ENCODE results near the gene HEXIM2.

The HEXIM2 gene

GRCh38 chr17:45128989-45129388, 32.7 kb upstream of the HEXIM2 start:
- H3K36me3 ChIP-seq (ENCODE audit: insufficient read depth, insufficient read length, low read length), result peaks cover 22% of the 10 kb centered on the region
- peaks cover 2% of the 10 kb centered on the region; the same call in 1 of the 2 replicates for H3K9me3 ChIP-seq (ENCODE audit: insufficient read depth, low read length)
- no peak overlapping the region for H3K4me3 ChIP-seq (ENCODE audit: insufficient read length, low read depth)
- TF ChIP-seq YY1 (IDR thresholded peaks at IDR 0.05; ENCODE audit: insufficient read depth, insufficient read length) (no peak), SUZ12 (IDR thresholded peaks at IDR 0.05; ENCODE audit: extremely low read depth, insufficient read depth, insufficient read length) (no peak), ZNF274 (IDR thresholded peaks at IDR 0.05; ENCODE audit: low read depth, low read length) (no peak)
- H3K27me3 ChIP-seq (ENCODE audit: insufficient read depth, insufficient read length), result no peaks in the 10 kb centered on the region
- H3K9ac ChIP-seq (ENCODE audit: insufficient read length, low read depth), result no peak overlapping the region
- DNase-seq (ENCODE audit: low read depth, low spot score), result no peak
- peaks cover 42% of the 10 kb centered on the region for H3K4me1 ChIP-seq (ENCODE audit: insufficient read depth, insufficient read length)

DNA sequence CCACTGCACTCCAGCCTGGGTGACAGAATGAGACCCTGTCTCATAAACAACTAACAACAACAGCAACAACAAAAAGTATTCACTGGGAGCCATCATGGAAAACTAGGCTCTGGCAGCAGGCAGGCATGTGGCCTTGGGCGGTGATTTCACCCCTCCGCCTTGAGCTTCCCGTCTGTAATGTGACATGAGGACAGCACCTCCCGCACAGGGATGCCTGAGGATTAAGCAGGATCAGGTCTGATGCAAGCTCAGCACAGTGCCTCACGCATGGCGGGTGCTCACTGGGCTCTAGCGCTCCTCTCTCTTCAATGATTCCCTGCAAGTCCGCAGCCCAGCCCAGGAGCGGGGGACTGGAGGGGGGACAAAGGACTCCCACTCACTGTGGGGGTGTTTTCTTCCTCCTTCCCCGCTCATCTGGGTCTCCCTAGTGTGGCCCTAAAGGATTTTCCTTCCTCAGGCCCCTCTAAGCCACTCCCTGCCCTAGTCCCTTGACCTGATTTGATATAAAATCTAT, 32.2 kb upstream of the HEXIM2 start:
- H3K27me3 ChIP-seq (ENCODE audit: insufficient read depth, insufficient read length), result no peaks in the 10 kb centered on the region
- H3K4me1 ChIP-seq (ENCODE audit: insufficient read depth, insufficient read length), result peaks cover 37% of the 10 kb centered on the region
- no peak for DNase-seq (ENCODE audit: low read depth, low spot score)
- no peak overlapping the region for H3K4me3 ChIP-seq (ENCODE audit: insufficient read length, low read depth)
- peak overlapping the region; percentile 58 for H3K9ac ChIP-seq (ENCODE audit: insufficient read length, low read depth)
- H3K36me3 ChIP-seq (ENCODE audit: insufficient read depth, insufficient read length, low read length), result peaks cover 22% of the 10 kb centered on the region
- peaks cover 4% of the 10 kb centered on the region; the same call in 1 of the 2 replicates for H3K9me3 ChIP-seq (ENCODE audit: insufficient read depth, low read length)
- TF ChIP-seq ZNF274 (IDR thresholded peaks at IDR 0.05; ENCODE audit: low read depth, low read length) (no peak), YY1 (IDR thresholded peaks at IDR 0.05; ENCODE audit: insufficient read depth, insufficient read length) (no peak), SUZ12 (IDR thresholded peaks at IDR 0.05; ENCODE audit: extremely low read depth, insufficient read depth, insufficient read length) (no peak)

DNA sequence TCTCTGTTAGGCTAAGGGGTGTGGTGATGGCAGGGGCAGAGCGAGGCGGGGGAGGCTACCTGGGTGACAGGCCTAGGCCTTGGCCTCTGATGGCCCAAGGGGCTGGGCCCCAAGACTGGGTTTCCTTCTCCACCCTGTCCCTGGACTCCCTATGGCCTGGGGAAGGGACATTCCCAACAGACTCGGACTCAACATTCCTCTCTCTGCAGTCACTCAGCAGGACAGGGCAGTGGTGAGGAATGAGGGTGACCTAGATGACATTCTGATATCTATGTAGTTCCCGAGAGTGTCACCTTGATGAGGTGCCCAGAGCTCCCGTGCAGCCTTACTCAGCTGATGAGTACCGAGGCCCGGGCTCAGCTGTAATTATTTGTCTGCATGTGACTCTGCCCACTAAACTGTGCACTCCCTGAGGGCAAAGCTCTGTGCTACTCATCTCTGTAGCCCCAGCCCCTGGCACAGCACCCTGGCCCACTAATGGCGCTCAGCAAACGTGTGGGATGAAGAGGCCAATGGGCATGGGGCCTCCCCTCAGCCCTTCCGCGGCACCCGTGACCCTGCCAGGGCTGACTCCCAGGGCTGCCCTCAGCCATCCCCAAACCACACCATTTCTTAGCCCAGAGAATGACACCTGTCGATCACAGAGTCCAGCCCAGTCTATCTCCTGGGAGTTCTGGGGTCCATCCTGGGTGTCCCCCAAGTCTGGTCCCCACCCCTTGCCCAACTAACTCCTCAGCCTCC, 31.6 kb upstream of the HEXIM2 start:
- peaks cover 9% of the 10 kb centered on the region; the same call in 1 of the 2 replicates for H3K9me3 ChIP-seq (ENCODE audit: insufficient read depth, low read length)
- H3K4me1 ChIP-seq (ENCODE audit: insufficient read depth, insufficient read length), result peaks cover 35% of the 10 kb centered on the region
- no peaks in the 10 kb centered on the region for H3K27me3 ChIP-seq (ENCODE audit: insufficient read depth, insufficient read length)
- peaks cover 22% of the 10 kb centered on the region for H3K36me3 ChIP-seq (ENCODE audit: insufficient read depth, insufficient read length, low read length)
- TF ChIP-seq ZNF274 (IDR thresholded peaks at IDR 0.05; ENCODE audit: low read depth, low read length) (no peak), YY1 (IDR thresholded peaks at IDR 0.05; ENCODE audit: insufficient read depth, insufficient read length) (no peak), SUZ12 (IDR thresholded peaks at IDR 0.05; ENCODE audit: extremely low read depth, insufficient read depth, insufficient read length) (no peak)
- H3K4me3 ChIP-seq (ENCODE audit: insufficient read length, low read depth), result no peak overlapping the region
- no peak for DNase-seq (ENCODE audit: low read depth, low spot score)
- H3K9ac ChIP-seq (ENCODE audit: insufficient read length, low read depth), result peak overlapping the region; percentile 58

DNA sequence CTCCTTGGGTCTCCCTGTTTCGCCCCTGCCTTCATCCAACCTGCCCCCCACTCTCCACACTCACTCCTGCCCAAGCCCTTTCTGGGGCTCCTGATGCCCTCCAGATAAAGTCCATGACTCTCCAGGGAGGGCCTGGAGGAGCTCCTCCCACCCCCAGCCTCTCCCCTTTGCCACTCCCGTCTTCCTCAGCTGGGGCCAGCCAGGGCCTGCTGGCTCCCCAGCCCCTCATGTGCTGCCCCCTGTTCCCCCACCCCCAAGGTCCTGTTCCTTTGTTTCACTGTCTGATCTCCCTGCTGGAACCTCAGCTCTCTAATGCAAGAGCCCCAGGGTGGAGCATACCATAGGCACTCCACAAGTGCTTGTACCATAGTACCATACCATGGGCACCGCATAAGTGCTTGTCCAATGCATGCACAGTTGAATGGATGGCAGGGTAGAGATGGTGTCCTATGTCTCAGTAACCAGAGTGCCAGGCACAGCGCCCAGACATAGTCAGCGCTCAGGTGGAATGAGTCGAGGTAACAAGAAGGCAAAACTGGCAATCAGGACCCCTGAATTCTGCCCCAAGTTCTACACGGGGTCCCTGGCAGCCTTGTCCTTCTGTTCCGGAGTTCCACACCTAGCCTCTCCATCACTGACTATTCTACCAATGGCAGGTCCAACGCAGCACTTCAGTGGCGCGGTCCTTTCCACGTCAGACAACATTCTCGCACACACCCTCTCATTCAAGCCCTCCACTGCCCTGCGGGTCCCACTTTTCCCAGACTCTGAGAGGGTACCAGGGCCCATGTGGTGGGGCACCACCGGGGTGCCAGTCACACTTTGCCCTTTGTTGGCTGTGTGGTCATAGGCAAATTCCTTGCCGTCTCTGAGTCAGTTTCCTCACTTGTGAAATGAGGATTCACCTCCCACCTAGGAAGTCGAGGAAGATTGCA, 30.7 kb upstream of the HEXIM2 start:
- Histone ChIP-seq H3K4me1 (ENCODE audit: insufficient read depth, insufficient read length) (peaks cover 35% of the 10 kb centered on the region), H3K36me3 (ENCODE audit: insufficient read depth, insufficient read length, low read length) (peaks cover 19% of the 10 kb centered on the region), H3K9ac (ENCODE audit: insufficient read length, low read depth) (peak overlapping the region; percentile 85), H3K9me3 (ENCODE audit: insufficient read depth, low read length) (peaks cover 17% of the 10 kb centered on the region; the same call in 1 of the 2 replicates), H3K27me3 (ENCODE audit: insufficient read depth, insufficient read length) (no peaks in the 10 kb centered on the region), H3K4me3 (ENCODE audit: insufficient read length, low read depth) (peak overlapping the region; percentile 65)
- no peak for TF ChIP-seq YY1 (IDR thresholded peaks at IDR 0.05; ENCODE audit: insufficient read depth, insufficient read length)
- no peak for TF ChIP-seq SUZ12 (IDR thresholded peaks at IDR 0.05; ENCODE audit: extremely low read depth, insufficient read depth, insufficient read length)
- TF ChIP-seq ZNF274 (IDR thresholded peaks at IDR 0.05; ENCODE audit: low read depth, low read length), result no peak
- DNase-seq (ENCODE audit: low read depth, low spot score), result no peak

DNA sequence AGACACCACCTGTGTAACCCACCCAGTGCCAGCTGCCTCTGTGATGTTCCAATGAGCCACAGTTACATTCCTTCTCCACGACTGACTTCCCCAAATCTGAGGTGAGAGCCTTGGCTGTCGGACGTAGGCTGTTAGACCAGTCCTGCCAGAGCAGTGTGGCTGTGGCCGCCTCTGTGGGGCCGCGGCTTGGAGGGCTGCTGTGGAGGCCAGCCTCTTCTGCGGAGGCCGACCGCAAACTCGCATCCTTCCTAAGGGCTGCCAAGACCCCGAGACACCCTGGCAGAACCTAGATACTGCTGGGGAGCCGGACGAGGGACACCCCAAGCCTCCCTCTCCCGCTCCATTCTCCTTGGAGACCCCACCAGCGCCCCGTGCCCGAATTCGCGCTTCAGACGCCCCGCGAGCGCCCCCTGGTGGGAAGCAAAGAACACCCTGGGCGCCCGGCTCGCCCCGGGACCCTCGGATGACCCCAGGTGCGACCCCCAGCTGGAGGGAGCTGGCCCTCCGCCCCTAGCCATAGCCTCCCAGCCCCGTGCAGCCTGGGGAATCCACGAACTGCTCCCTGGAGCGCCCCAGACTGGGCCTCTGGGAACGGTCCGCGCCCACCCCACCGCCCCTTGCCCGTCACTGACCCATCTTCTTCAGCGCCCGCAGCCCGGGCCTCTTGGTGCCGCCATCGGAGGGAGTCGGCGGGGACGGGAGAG, 29.9 kb upstream of the HEXIM2 start:
- no peaks in the 10 kb centered on the region for H3K27me3 ChIP-seq (ENCODE audit: insufficient read depth, insufficient read length)
- peaks cover 17% of the 10 kb centered on the region; the same call in 1 of the 2 replicates for H3K9me3 ChIP-seq (ENCODE audit: insufficient read depth, low read length)
- peaks cover 16% of the 10 kb centered on the region for H3K36me3 ChIP-seq (ENCODE audit: insufficient read depth, insufficient read length, low read length)
- DNase-seq (ENCODE audit: low read depth, low spot score), result peak; percentile 22
- TF ChIP-seq SUZ12 (IDR thresholded peaks at IDR 0.05; ENCODE audit: extremely low read depth, insufficient read depth, insufficient read length), result no peak
- no peak for TF ChIP-seq YY1 (IDR thresholded peaks at IDR 0.05; ENCODE audit: insufficient read depth, insufficient read length)
- no peak for TF ChIP-seq ZNF274 (IDR thresholded peaks at IDR 0.05; ENCODE audit: low read depth, low read length)
- H3K4me1 ChIP-seq (ENCODE audit: insufficient read depth, insufficient read length), result peaks cover 35% of the 10 kb centered on the region
- peak overlapping the region; percentile 65 for H3K4me3 ChIP-seq (ENCODE audit: insufficient read length, low read depth)
- peak overlapping the region; percentile 85 for H3K9ac ChIP-seq (ENCODE audit: insufficient read length, low read depth)

DNA sequence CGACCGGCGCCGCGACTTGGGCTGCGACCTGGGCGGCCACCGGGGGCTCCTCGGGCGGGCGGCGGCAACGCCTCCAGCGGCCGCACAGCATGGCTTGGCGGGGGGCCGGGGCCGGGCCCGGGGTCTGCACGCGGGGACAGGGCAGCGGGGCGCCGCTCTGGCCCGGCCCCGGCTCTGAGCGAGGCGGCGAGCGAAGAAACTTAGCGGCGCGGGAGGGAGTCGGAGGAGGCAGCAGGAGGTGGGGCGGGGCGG, 29.4 kb upstream of the HEXIM2 start, which contains the start of gene PLCD3:
Gene PLCD3, minus strand, starts transcription at position 196 of the 252 bp plus-strand sequence. Its CDS starts 105 bp downstream, at position 91.
- TF ChIP-seq YY1 (IDR thresholded peaks at IDR 0.05; ENCODE audit: insufficient read depth, insufficient read length) (no peak), SUZ12 (IDR thresholded peaks at IDR 0.05; ENCODE audit: extremely low read depth, insufficient read depth, insufficient read length) (no peak), ZNF274 (IDR thresholded peaks at IDR 0.05; ENCODE audit: low read depth, low read length) (no peak)
- H3K4me1 ChIP-seq (ENCODE audit: insufficient read depth, insufficient read length), result peaks cover 32% of the 10 kb centered on the region
- H3K36me3 ChIP-seq (ENCODE audit: insufficient read depth, insufficient read length, low read length), result peaks cover 12% of the 10 kb centered on the region
- peaks cover 17% of the 10 kb centered on the region; the same call in 1 of the 2 replicates for H3K9me3 ChIP-seq (ENCODE audit: insufficient read depth, low read length)
- H3K27me3 ChIP-seq (ENCODE audit: insufficient read depth, insufficient read length), result no peaks in the 10 kb centered on the region
- H3K9ac ChIP-seq (ENCODE audit: insufficient read length, low read depth), result peak within 1 kb of the TSS; percentile 91
- DNase-seq (ENCODE audit: low read depth, low spot score), result no peak
- peak within 1 kb of the TSS; percentile 68 for H3K4me3 ChIP-seq (ENCODE audit: insufficient read length, low read depth)

All from NT2/D1 (cell line).